HCT116 (cell line): Measurements from ENCODE around the gene GPRC5A. TPM values are rescaled to one million over a fixed set of nuclear protein-coding genes. Genes with fewer than 3 reads are reported as not detected.

Experiments used
- ATAC-seq: fragments of 200-7000 bp; cut with Tn5 transposase; 2 replicates; pipeline ENCODE4 v1.9.1; 2020; ENCODE audit warnings: mild to moderate bottlenecking, moderate library complexity
- BruUV-seq: library from RNA; stranded (reverse); fragments of 400-500 nt; replicated peaks from 2 replicates; lab custom pipeline; 2021; lab: Mats Ljungman, UMichigan
- CTCF ChIA-PET: fragments of 300-600 bp; sonication (Branson Sonifier 250); formaldehyde crosslinking; loops from one replicate; lab custom pipeline; 2021; ENCODE audit warnings: antibody characterized with exemption; lab: Charles Lee
- POLR2A ChIA-PET: fragments of 300-600, 350-600 bp; sonication (Branson Sonifier 250); formaldehyde crosslinking; loops from one replicate; lab custom pipeline; 2021; ENCODE audit warnings: antibody characterized with exemption; lab: Charles Lee
- RAD21 ChIA-PET, 2 experiments: fragments of 300-600 bp; sonication (Branson Sonifier 250); formaldehyde crosslinking; loops; one replicate each; lab custom pipeline; 2023; ENCODE audit warnings: low total read pairs in 2 of 2; ENCODE audit not compliant: uncharacterized antibody in 2 of 2, unreplicated experiment in 2 of 2, low non-redundant PET in 1 of 2; lab: Charles Lee
- DNase-seq: peaks from one replicate; pipeline ENCODE4 v3.0.0-alpha.2; 2010; ENCODE audit warnings: low read depth, low spot score
- H2AFZ ChIP-seq: fragments of 200-600 bp; shearing (Covaris generic), sonication (generic); 2 replicates; pipeline ENCODE4 v1.6.1; 2017; ENCODE audit warnings: low read depth, mixed run types, mixed read lengths, antibody characterized with exemption, low read length; ENCODE audit not compliant: poor library complexity, severe bottlenecking
- H3K27ac ChIP-seq: 2 replicates; pipeline ENCODE4 v1.5.1; 2012; ENCODE audit warnings: low read depth, low read length
- H3K27me3 ChIP-seq: fragments of 200-600 bp; sonication (generic); 2 replicates; pipeline ENCODE4 v1.6.1; 2016; ENCODE audit warnings: mixed run types, low read length, mixed read lengths; ENCODE audit not compliant: insufficient read depth
- H3K36me3 ChIP-seq, 2 experiments: fragments of 200-500 bp in 1 of 2; fragments of 200-600 bp in 1 of 2; sonication (Bioruptor generic) in 1 of 2; sonication (generic) in 1 of 2; 2 replicates each; pipeline versions ENCODE4 v1.5.1 to v1.6.1; 2014 to 2016; ENCODE audit warnings: low read length in 2 of 2, inconsistent platforms in 1 of 2, mixed read lengths in 1 of 2, mixed run types in 1 of 2; ENCODE audit not compliant: insufficient read depth in 2 of 2, control insufficient read depth in 1 of 2
- H3K4me1 ChIP-seq, 2 experiments: fragments of 200-600 bp in 1 of 2; sonication (generic) in 1 of 2; 2 replicates each; pipeline versions ENCODE4 v1.5.1 to v1.6.1; 2012 to 2017; ENCODE audit warnings: low read length in 2 of 2, inconsistent platforms in 1 of 2, mild to moderate bottlenecking in 1 of 2, mixed read lengths in 1 of 2, mixed run types in 1 of 2, moderate library complexity in 1 of 2; ENCODE audit not compliant: insufficient read depth in 2 of 2, control insufficient read depth in 1 of 2
- H3K4me2 ChIP-seq: fragments of 200-600 bp; sonication (generic); 2 replicates; pipeline ENCODE4 v1.6.1; 2017; ENCODE audit warnings: mixed run types, low read length, mixed read lengths
- H3K4me3 ChIP-seq, 2 experiments: fragments of 200-600 bp in 1 of 2; sonication (generic) in 1 of 2; replicated peaks in 1 of 2; 2 replicates each; pipeline ENCODE4 v1.5.1; 2011 to 2016; ENCODE audit warnings: low read length in 2 of 2, control low read depth in 1 of 2, low read depth in 1 of 2, mild to moderate bottlenecking in 1 of 2, mixed read lengths in 1 of 2, mixed run types in 1 of 2
- H3K79me2 ChIP-seq: fragments of 200-600 bp; sonication (generic); 2 replicates; pipeline ENCODE4 v1.6.1; 2017; ENCODE audit warnings: mild to moderate bottlenecking, mixed run types, low read length, moderate library complexity, mixed read lengths; ENCODE audit not compliant: insufficient read depth
- H3K9ac ChIP-seq: fragments of 200-600 bp; sonication (generic); 2 replicates; pipeline ENCODE4 v1.6.1; 2016; ENCODE audit warnings: low read length, mixed read lengths
- H3K9me2 ChIP-seq: fragments of 200-600 bp; sonication (generic), shearing (Covaris generic); 2 replicates; pipeline ENCODE4 v1.6.1; 2017; ENCODE audit warnings: mixed run types, mild to moderate bottlenecking, moderate library complexity; ENCODE audit not compliant: insufficient read depth
- H3K9me3 ChIP-seq, 2 experiments: fragments of 200-500 bp in 1 of 2; fragments of 200-600 bp in 1 of 2; sonication (Bioruptor generic) in 1 of 2; sonication (generic) in 1 of 2; 2 replicates each; pipeline ENCODE4 v1.6.1; 2014 to 2017; ENCODE audit warnings: low read length in 2 of 2, mixed read lengths in 2 of 2, inconsistent platforms in 1 of 2, low read depth in 1 of 2, mild to moderate bottlenecking in 1 of 2, mixed run types in 1 of 2, moderate library complexity in 1 of 2; ENCODE audit not compliant: control insufficient read depth in 1 of 2, insufficient read depth in 1 of 2
- H4K20me1 ChIP-seq: fragments of 200-600 bp; sonication (generic), shearing (Covaris generic); 2 replicates; pipeline ENCODE4 v1.6.1; 2017; ENCODE audit warnings: mixed run types, mild to moderate bottlenecking, moderate library complexity; ENCODE audit not compliant: insufficient read depth
- ATF3 ChIP-seq: IDR thresholded peaks from 2 replicates; pipeline ENCODE4 v1.6.1; 2012
- CBX3 ChIP-seq: IDR thresholded peaks from 2 replicates; pipeline ENCODE4 v1.6.1; 2012; ENCODE audit warnings: low read depth
- CEBPB ChIP-seq: IDR thresholded peaks from 2 replicates; pipeline ENCODE4 v1.6.1; 2012; ENCODE audit warnings: low read depth
- EGR1 ChIP-seq: IDR thresholded peaks from 2 replicates; pipeline ENCODE4 v1.6.1; 2012; ENCODE audit warnings: low read depth
- ELF1 ChIP-seq: IDR thresholded peaks from 2 replicates; pipeline ENCODE4 v1.6.1; 2012; ENCODE audit warnings: low read depth, borderline replicate concordance
- EZH2 ChIP-seq: fragments of 200-600 bp; sonication (generic); IDR thresholded peaks from 2 replicates; pipeline ENCODE4 v1.6.1; 2017; ENCODE audit warnings: antibody characterized with exemption, mixed run types
- EZH2phosphoT487 ChIP-seq: fragments of 200-600 bp; IDR thresholded peaks from 2 replicates; pipeline ENCODE4 v1.6.1; 2018; ENCODE audit warnings: antibody characterized with exemption, borderline replicate concordance
- FOSL1 ChIP-seq: IDR thresholded peaks from 2 replicates; pipeline ENCODE4 v1.6.1; 2012; ENCODE audit warnings: low read depth
- JUND ChIP-seq: IDR thresholded peaks from 2 replicates; pipeline ENCODE4 v1.6.1; 2012
- MAX ChIP-seq: IDR thresholded peaks from 2 replicates; pipeline ENCODE4 v1.6.1; 2012
- POLR2AphosphoS5 ChIP-seq: IDR thresholded peaks from 2 replicates; pipeline ENCODE4 v1.6.1; 2011; ENCODE audit warnings: mild to moderate bottlenecking, low read depth, low read length, moderate library complexity
- REST ChIP-seq: IDR thresholded peaks from 2 replicates; pipeline ENCODE4 v1.6.1; 2012; ENCODE audit warnings: low read depth
- SIN3A ChIP-seq: IDR thresholded peaks from 2 replicates; pipeline ENCODE4 v1.6.1; 2012; ENCODE audit warnings: low read depth
- SP1 ChIP-seq: IDR thresholded peaks from 2 replicates; pipeline ENCODE4 v1.6.1; 2012; ENCODE audit warnings: low read depth
- SRF ChIP-seq: IDR thresholded peaks from 2 replicates; pipeline ENCODE4 v1.6.1; 2012; ENCODE audit warnings: low read depth
- TCF7L2 ChIP-seq: IDR thresholded peaks from 2 replicates; pipeline ENCODE4 v1.7.0; 2011; ENCODE audit warnings: borderline replicate concordance, inconsistent platforms; ENCODE audit not compliant: insufficient read depth, insufficient read length; ENCODE audit errors: extremely low read depth
- intact Hi-C: fragments of 100-400 bp; cut with micrococcal nuclease; formaldehyde crosslinking; loops from 2 replicates; pipeline ENCODE4 v1.10.0; 2022
- total RNA-seq: library from RNA; stranded (reverse); gene quantifications from one replicate; pipeline ENCODE4 v1.2.1, GENCODE V29; 2021; ENCODE audit not compliant: unreplicated experiment

Gene GPRC5A
- total RNA-seq, 1 experiment from 2014 or later = 305 TPM

- DNase-seq (no peak), ATAC-seq (no peak)
- ChIA-PET RAD21 (no interaction called here), POLR2A (no interaction called here), CTCF (no interaction called here)
- H3K4me1 ChIP-seq = no peaks in the 10 kb centered on the region
- H3K36me3 ChIP-seq = no peaks in the 10 kb centered on the region
- no peak overlapping the region for H3K4me3 ChIP-seq
- TF ChIP-seq REST (no peak), FOSL1 (no peak), TCF7L2 (no peak), SRF (no peak), EGR1 (no peak), JUND (no peak), ELF1 (no peak), EZH2phosphoT487 (no peak), POLR2AphosphoS5 (no peak), CEBPB (no peak), CBX3 (no peak), EZH2 (no peak), MAX (no peak), ATF3 (no peak), SP1 (no peak), SIN3A (no peak)
- H3K4me2 ChIP-seq = no peak overlapping the region
- H3K27ac ChIP-seq = no peak overlapping the region
- H3K79me2 ChIP-seq = no peaks in the 10 kb centered on the region
- H3K9me2 ChIP-seq = no peaks in the 10 kb centered on the region
- H3K9me3 ChIP-seq = no peaks in the 10 kb centered on the region
- H3K27me3 ChIP-seq = no peaks in the 10 kb centered on the region
- H3K9ac ChIP-seq = no peak overlapping the region
- intact Hi-C loops = no loop called here
- H4K20me1 ChIP-seq = no peaks in the 10 kb centered on the region
- BruUV-seq = no TSS peak
- no peak overlapping the region for H2AFZ ChIP-seq
Observed at GRCh38 chr12:12958886-12959285, 67.5 kb downstream of the GPRC5A start.
